Stimulated activated CD4-positive, alpha-beta T cell treated with anti-CD3 and anti-CD28 coated beads, Interleukin-12 subunit alpha, Interleukin-12 subunit beta, amount 100 ng/mL, for 4 hours (primary cell): ENCODE results near the gene PRAME.

Source experiments
- DNase-seq: peaks from one replicate; pipeline ENCODE4 v3.0.0-alpha.2; 2020

Gene PRAME

DNA sequence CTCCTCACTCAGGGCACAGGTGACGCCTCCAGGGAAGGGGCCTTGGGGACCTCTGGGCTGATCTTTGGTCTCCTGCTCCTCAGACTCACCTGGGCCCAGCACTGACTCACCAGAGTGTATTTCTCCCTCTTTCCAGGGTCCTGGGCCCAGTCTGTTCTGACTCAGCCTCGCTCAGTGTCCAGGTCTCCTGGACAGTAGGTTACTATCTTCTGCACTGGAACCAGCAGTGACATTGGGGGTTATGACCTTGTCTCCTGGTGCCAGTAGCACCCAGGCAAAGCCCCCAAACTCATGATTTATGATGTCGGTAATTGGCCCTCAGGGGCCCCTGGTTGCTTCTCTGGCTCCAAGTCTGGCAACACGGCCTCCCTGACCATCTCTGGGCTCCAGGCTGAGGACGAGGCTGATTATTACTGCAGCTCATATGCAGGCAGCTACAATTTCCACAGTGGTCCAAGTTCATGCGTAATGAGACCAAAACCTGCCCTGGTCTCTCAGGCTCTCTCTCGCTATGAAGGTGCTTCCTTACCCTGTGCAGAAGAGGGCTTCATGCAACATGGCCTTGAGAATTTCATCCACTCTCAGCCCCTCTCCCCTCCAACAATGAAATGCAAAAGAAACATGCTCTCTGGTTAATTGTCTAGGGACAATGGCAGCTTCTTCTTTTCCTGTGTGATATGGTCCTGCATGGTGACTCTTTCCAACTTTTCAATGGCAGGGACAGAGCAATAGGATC, 21.0 kb upstream of the PRAME start:
- no peak for DNase-seq

DNA sequence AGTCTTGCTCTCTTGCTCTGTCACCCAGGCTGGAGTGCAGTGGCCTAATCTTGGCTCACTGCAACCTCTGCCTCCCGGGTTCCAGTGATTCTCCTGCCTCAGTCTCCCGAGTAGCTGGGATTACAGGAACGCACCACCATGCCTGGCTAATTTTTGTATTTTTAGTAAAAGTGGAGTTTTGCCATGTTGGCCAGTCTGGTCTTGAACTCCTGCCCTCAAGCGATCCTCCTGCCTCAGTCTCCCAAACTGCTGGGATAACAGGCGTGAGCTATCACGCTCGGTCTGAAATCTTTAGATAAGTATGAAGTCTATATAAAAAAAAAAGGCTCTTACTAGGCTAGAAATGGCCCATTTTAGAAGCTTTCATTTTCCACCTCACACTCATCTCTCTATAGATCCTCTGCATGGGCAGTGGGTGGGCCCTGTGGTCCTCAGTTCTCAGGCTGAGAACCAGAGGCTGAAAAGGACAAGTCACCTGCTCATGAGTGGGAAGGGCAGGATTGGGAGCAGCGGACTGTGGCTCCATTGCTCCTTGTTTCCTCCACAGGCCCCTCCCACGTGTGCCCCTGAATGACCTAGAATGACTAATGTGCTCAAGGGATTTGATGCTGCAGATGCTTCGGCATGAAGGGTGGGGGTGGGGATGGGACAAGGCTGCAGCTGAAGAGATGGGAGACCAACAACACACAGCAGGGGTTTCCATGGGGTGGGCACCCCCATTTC, 19.8 kb upstream of the PRAME start:
- DNase-seq: no peak

DNA sequence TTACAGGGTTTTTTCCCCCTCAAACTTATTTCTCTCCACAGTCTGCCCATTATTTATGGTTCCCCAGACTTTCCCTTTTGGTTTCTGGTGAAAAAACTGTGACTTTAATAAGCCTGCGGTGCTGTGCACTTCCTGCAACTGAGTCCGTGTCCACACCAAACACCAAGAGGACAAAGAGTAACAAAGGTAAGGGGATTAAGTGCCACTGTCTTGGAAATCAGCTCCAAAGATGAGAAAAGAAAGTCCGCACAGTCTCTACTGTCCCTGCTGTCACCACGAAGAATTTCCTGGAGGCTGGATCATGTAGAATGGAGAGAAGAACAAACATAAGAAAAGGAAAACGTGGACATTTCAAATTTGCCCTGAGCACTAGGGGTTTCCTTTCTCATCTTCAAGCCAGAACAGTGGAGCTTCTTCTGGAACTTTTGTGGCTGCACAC, 17.9 kb upstream of the PRAME start:
- DNase-seq: no peak

- peak; percentile 28 for DNase-seq
These were observed 17.4 kb upstream of the PRAME start for GRCh38 chr22:22576244-22576988.

GRCh38 chr22:22574361-22574760, 15.3 kb upstream of the PRAME start:
- DNase-seq: no peak

DNA sequence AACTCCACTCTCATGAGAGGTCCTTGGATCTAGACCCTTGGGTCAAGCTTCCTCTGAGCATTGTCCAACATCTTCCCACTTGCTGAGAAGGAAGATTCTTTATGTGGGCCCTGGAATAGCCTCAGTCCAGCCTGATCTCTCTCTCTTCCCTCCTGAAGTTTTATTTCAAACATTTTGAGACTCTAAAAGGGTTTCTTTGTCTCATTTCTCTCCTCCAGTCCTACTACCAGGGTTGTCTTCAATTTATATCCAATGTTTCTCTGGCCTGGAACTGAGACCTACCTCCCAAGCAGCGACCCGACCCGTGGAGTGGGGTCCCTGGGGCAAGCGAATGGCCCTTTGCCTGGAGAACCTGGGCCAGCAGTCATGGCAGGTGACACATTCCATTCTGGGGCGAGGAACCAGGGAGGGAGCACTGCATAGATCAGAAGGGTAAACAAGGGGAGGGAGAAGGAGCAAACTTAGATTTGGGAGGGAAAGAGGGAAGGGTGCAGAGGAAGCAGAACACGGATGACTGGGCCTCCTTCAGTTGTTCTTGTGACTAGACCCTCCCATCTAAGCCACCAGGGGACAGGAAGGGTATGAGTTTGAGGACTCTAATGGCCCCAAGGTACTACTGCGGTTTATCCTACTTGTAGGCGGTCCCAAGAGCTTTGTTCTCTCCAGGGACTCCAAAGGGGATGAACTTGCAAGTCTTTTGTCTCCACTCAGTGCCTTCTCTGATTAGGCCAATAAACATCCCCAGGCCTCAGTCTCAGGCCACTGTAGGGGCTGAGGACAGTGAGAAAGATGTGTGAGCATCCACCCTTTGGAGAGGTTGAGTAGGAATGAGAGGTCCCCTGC, 14.2 kb upstream of the PRAME start:
- DNase-seq: no peak

DNA sequence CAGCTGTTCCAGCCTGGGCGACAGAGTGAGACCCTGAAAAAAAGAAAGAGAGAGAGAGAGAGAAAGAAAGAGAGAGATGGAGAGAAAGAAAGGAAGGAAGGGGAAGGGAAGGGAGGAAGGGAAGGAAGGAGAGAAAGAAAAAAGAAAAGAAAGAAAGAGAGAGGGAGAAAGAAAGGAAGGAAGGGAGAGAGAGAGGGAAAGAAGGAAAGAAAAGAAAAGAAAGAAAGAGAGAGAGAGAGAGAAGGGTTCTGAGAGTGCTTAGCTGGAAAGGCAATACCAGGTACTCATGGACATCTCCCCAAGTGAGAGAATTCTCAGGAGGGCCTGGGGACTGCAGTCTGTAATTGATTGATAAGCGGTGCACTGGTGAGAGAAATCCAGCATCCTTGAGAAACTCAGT, 12.8 kb upstream of the PRAME start:
- DNase-seq: no peak

DNA sequence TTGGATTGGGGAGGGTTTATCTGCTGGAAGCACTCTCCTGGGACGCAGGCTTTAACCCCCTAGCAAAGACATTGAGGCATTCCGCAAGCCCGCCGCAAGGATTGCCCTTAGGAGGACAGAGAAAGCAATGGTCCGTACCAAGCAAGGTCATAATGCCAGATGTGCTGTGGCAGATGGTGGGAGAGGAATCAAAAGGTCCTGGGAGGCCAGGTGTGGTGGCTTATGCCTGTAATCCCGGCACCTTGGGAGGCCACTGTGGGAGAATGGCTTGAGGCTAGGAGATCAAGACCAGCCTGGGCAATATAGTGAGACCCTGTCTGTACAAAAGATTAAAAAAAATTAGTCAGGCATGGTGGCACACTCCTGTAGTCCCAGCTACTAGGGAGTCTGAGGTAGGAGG, 12.4 kb upstream of the PRAME start:
- DNase-seq: no peak

DNA sequence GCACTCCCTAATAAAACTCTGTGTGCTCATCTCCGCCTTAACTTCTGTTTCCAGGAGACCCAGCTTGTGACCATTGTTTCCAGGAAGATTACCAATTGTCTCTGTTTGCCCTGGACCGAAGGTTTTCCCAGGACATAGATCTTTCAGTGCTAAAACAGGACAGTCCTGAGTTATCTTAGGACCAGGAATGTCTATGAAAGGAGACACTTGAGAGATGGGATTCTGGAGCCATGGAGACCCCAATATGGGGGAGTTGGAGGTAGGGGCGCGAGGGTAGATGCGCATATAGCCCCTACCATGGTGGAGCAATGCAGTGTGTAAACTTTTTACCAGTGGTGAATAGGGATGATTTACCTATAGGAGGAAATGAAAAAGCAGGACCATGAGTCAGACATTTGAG, 10.2 kb upstream of the PRAME start:
- no peak for DNase-seq

DNA sequence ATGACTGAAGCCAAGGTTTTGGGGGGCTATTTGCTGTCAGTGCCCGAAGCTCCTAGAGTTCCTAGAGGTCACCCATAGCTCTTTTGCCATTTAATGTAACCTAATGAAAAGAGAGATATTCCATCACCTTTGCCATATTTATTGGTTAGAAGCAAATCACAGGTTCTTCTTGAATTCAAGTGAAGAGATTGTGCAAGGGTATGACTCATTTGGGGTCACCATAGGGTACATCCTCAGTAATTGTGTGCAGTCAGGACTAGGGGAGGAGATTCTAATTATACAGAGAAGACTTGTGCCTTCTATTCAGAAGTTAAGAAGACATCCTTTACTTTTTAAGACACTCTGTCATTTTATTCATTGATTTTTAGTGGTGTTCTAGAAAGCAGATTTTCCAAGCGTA, 6.9 kb upstream of the PRAME start:
- no peak for DNase-seq

DNA sequence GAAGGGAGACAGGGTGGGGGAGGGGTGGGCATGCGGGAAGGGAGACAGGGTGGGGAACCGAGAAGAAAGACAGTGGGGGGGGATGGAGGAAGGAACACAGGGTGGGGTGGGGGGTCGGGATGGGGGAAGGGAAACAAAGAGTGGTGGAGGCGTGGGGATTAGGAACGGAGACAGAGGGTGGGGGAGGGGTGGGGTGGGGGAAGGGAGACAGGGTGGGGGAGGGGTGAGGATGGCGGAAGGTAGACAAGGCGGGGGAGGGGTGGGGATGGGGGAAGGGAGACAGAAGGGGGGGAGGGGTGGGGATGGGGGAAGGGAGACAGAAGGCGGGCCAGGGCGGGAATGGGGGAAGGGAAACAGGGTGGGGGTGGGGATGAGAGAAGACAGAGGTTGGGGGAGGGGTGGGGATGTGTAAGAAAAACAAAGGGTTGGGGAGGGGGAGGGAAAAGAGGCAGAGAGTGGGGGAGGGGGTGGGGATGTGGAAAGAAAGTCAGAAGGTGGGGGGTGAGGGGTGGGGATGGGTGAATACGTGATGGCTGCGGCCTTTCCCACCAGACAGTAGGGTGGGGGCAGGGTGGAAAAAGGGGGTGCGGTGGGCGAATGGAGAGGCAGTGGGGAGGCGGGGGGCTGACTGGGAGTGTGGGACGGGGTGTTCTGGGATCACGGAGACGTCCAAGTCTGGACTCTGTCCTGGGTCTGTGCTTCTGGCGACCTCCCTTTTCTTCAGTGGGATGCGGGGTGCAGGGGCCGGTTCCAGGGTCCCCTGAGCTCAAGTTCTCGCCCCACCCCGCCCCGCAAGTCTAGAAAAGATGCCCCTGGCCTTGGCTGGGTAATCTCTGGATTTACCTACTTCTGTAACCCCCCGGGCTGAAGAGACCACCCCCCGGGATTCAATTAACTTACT, 744 bp downstream of the PRAME start:
- no peak for DNase-seq

DNA sequence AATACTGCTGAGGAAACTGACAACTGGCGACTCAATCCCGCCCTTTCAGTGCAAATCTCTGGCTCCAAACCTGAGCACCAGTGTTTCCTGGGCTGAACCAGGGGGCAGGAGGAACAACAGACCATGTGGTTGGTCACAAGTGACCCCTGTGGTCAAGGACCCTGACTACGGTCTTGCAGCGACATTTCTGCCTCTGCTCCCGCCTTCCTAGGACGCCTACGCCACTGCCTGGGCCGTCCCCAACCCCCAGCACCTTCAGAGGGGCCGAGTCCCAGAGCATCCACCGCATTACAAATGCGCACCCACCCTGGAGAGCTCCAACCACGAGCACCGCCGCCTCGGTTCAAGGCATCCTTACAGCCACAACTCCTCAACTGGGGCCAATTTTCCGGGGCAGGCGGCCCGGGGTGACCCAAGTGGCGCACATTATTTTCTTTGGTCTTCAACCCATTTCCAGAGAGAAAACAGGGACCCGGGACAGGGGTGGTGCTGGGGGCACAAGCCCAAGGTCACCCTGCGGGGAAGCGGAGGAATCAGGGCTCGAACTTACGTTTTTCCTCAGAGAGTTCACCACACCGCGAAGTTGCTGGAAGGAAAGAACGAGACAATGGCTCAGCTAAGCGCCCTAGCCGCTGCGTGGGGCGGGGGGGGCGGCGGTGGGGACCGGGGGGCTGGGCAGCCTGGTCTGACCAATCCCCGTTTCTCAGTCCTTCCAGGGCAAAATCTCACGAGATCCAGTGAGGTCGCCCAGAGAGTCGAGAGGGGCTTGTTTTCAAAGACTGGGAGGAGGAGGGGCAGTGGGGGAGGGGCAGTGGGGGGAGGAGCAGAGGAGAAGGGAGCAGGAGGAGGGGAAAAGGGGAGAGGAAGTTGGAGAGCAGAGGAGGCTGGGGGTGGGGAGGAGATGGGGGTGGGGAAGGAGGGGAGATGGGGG, 1.8 kb downstream of the PRAME start:
- DNase-seq: no peak

DNA sequence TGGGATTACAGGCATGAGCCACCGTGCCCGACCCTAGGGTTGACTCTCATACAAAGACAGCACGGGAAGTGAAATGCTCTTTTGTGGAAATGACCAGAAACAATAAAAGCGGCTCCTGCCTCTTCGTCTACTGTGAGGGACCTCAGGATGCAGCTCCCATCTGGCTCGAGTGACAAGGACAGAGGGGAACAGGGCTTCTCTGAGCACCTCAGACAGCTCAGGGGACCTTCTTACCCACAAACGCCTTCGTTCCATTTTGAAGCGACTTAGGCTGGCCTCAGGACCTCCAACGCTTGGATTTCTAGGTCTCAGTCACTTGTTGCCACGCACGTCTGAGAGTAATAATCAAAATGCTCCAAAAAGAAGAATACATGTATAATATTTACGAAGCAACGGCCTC, 2.5 kb downstream of the PRAME start:
- DNase-seq: no peak

- no peak for DNase-seq
These were observed 3.5 kb downstream of the PRAME start for GRCh38 chr22:22555596-22555995.

DNA sequence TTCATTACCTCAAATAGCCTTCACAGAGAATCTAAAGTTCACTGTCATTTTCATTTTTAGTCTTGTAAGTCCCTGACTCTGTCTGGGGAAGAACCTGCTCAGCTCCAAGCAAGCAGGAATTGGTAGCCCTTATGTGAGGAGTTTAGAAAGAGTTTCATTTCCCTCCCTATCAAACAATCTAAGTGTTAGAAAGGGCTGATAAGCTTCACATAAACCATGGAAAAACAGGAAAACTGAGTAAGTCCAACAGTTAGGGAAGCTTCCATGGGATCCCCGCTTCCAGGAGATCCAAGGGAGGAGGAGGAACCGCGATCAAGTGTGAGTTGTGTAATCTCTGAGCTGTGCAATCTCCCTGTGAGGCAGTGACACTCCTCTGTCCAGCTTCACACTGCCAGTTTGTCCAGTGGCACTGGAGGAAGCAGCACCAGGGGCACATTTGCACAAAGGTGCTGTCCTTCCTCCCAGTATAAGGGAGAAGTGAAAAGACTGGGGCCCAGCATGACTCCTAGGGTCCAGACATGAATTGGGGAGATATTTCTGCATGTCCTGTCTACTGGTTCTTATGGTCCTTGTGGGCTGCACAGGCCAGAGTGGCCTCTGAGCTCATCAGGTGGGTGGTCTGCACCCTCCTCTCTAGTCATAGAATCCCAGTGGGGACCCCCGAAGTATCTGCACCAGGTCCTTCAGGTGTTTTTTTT, 4.3 kb downstream of the PRAME start:
- no peak for DNase-seq

DNA sequence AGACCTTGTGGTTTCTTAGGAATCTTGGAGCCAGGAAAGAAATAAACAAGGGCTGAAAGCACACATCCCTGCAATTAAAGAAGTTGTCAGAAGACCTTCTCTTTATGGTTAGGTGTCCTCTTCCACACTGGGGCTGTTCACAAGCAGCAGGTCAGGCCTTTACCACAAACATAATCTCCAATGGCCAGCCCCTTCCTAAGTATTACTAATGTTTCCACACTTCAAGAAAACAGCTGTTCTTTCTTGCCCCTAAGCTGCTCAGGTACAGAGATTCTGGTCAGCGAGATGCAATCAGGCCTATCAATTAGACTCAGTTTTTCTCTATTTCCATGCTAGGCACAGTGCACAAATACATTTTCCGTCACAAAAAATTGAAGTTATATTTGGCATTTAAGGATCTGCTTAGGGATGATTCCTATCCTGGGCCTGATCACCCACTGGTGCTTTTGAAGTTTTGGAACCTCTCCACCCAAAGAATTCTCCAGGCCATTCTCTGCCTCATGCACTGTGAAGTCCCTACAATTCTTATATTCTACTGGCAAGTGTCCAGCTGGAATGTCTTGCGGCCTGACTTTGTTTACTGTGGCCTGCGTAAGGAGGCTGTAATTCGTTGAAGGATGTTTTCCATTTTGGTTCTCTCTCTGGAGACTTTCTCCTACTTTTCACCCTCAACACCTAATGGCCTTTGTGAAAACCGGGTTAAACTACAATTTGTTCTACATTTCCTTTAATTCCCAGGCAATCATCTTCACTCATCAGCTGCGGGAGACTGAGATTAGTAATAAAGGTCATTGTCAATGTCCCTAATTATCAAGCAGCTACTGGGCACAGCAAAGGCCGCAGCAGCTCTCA, 5.1 kb downstream of the PRAME start:
- DNase-seq: no peak

DNA sequence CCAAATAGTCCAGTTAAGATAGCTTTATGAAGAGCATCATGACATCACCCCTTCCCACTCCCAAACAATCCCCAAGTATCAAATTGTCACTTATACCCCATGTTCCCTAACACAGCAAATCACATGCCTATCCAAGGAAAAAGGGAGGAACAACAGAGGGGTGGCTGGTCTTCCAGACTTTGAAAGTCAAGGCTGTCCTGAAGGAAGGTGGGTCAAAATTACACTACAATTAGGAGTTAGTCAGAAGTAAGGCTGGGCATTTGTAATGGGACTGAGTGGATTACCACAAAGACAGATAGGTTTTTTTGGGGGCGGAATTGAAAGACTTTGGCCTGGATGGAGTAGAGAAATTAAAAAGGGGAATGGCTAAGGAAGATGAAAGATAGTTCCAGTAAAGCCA, 5.9 kb downstream of the PRAME start:
- no peak for DNase-seq

DNA sequence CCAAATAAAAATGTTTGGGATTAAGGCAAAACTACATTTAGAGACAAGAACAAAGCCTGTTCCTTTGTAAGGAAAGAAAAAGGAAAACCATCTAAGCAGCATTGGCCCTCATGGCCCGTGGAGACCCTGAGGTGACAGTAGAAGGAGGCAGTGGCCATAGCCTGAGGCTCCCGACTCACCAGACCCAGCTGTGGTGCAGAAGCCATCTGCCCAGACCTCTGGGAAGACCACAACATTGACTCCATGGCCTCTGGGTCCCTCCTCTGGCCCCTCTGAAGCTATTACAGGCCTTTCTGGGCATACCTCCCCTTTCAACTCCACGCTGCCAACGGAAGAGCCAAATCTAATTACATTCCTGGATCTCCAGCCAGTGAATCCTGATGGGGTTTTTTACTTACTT, 6.4 kb downstream of the PRAME start:
- no peak for DNase-seq

- DNase-seq: no peak
These were observed 8.2 kb downstream of the PRAME start for GRCh38 chr22:22550789-22551434.
